Neural cell (in vitro differentiated cells): ENCODE data around the gene ANKRD65. TPM values are rescaled to one million over a fixed set of nuclear protein-coding genes. Genes with fewer than 3 reads are reported as not detected.
A peak's percentile ranks its signal among the peaks of the same experiment; 100 is the strongest.

ENCODE experiments used
- H2AFZ ChIP-seq: fragments of 200-600, 300-800 bp; sonication (generic), shearing (Covaris generic); 2 replicates; pipeline ENCODE4 v1.6.0; 2014; ENCODE audit warnings: low read depth, mild to moderate bottlenecking, antibody characterized with exemption, low read length, moderate library complexity
- H3F3A ChIP-seq: fragments of 200-600 bp; shearing (Covaris generic); 2 replicates; pipeline ENCODE4 v1.6.1; 2016; ENCODE audit warnings: mild to moderate bottlenecking, moderate library complexity, mixed read lengths, antibody characterized with exemption, low read length; ENCODE audit not compliant: insufficient read depth, poor library complexity, severe bottlenecking
- H3K27ac ChIP-seq: fragments of 200-600, 300-800 bp; sonication (generic), shearing (Covaris generic); 2 replicates; pipeline ENCODE4 v1.5.1; 2014; ENCODE audit warnings: mild to moderate bottlenecking, low read length, moderate library complexity
- H3K27me3 ChIP-seq: fragments of 300-800, 200-600 bp; sonication (generic), shearing (Covaris generic); 2 replicates; pipeline ENCODE4 v1.6.0; 2014; ENCODE audit warnings: mild to moderate bottlenecking, low read depth, low read length, moderate library complexity; ENCODE audit not compliant: insufficient read depth
- H3K36me3 ChIP-seq: fragments of 300-800, 200-600 bp; sonication (generic), shearing (Covaris generic); 2 replicates; pipeline ENCODE4 v1.5.1; 2014; ENCODE audit warnings: mild to moderate bottlenecking, antibody characterized with exemption, low read length, moderate library complexity; ENCODE audit not compliant: insufficient read depth
- H3K4me2 ChIP-seq: fragments of 300-800, 200-600 bp; sonication (generic), shearing (Covaris generic); 2 replicates; pipeline ENCODE4 v1.6.0; 2014; ENCODE audit warnings: mild to moderate bottlenecking, low read length
- H3K4me3 ChIP-seq: fragments of 300-800, 200-600 bp; sonication (generic), shearing (Covaris generic); 2 replicates; pipeline ENCODE4 v1.5.1; 2014; ENCODE audit warnings: mild to moderate bottlenecking, low read length, moderate library complexity
- H3K79me2 ChIP-seq: fragments of 200-600 bp; shearing (Covaris generic); replicated peaks from 2 replicates; pipeline ENCODE4 v1.6.0; 2014; ENCODE audit warnings: mild to moderate bottlenecking, low read length, moderate library complexity; ENCODE audit not compliant: insufficient read depth
- H3K9ac ChIP-seq: fragments of 300-800, 200-600 bp; sonication (generic), shearing (Covaris generic); 2 replicates; pipeline ENCODE4 v1.6.1; 2016; ENCODE audit warnings: mild to moderate bottlenecking, low read length, mixed read lengths
- H3K9me2 ChIP-seq: fragments of 200-600 bp; shearing (Covaris generic); 2 replicates; pipeline ENCODE4 v1.6.1; 2016; ENCODE audit warnings: mild to moderate bottlenecking, low read length, mixed read lengths; ENCODE audit not compliant: insufficient read depth
- H3K9me3 ChIP-seq: fragments of 200-600, 300-800 bp; sonication (generic), shearing (Covaris generic); 2 replicates; pipeline ENCODE4 v1.6.1; 2016; ENCODE audit warnings: mild to moderate bottlenecking, mixed run types, low read length, moderate library complexity, mixed read lengths
- H4K20me1 ChIP-seq: fragments of 200-600 bp; shearing (Covaris generic); 2 replicates; pipeline ENCODE4 v1.6.1; 2016; ENCODE audit warnings: mild to moderate bottlenecking, mixed run types; ENCODE audit not compliant: insufficient read depth
- CTCF ChIP-seq: fragments of 450-650 bp; IDR thresholded peaks from 2 replicates; pipeline ENCODE4 v1.5.1; 2014; ENCODE audit warnings: antibody characterized with exemption, mild to moderate bottlenecking, moderate library complexity; ENCODE audit not compliant: poor library complexity, severe bottlenecking
- EP300 ChIP-seq: fragments of 450-650 bp; conservative IDR thresholded peaks from 2 replicates; pipeline ENCODE4 v1.6.1; 2014; ENCODE audit warnings: antibody characterized with exemption, mild to moderate bottlenecking, moderate library complexity; ENCODE audit not compliant: poor library complexity, severe bottlenecking
- EZH2 ChIP-seq: fragments of 200-600, 300-800 bp; shearing (Covaris generic), sonication (generic); IDR thresholded peaks from 2 replicates; pipeline ENCODE4 v1.6.1; 2014; ENCODE audit warnings: antibody characterized with exemption, low read length, borderline replicate concordance, mild to moderate bottlenecking; ENCODE audit not compliant: insufficient read depth, poor library complexity, severe bottlenecking
- MXI1 ChIP-seq: fragments of 450-650 bp; conservative IDR thresholded peaks from 2 replicates; pipeline ENCODE4 v1.6.1; 2014; ENCODE audit warnings: antibody characterized with exemption, mild to moderate bottlenecking; ENCODE audit not compliant: poor library complexity, severe bottlenecking
- POLR2AphosphoS5 ChIP-seq: IDR thresholded peaks from 2 replicates; pipeline ENCODE4 v1.6.1; 2012
- RAD21 ChIP-seq: fragments of 450-650 bp; conservative IDR thresholded peaks from 2 replicates; pipeline ENCODE4 v1.6.1; 2014; ENCODE audit warnings: antibody characterized with exemption, mild to moderate bottlenecking, moderate library complexity
- REST ChIP-seq: IDR thresholded peaks from 2 replicates; pipeline ENCODE4 v1.6.1; 2012; ENCODE audit warnings: borderline replicate concordance
- SMC3 ChIP-seq: fragments of 450-650 bp; conservative IDR thresholded peaks from 2 replicates; pipeline ENCODE4 v1.6.1; 2014; ENCODE audit warnings: antibody characterized with exemption, mild to moderate bottlenecking, moderate library complexity; ENCODE audit not compliant: poor library complexity
- TAF1 ChIP-seq: IDR thresholded peaks from 2 replicates; pipeline ENCODE4 v1.6.1; 2012; ENCODE audit warnings: low read depth
- polyA plus RNA-seq: library from polyadenylated mRNA; depleted of rRNA; stranded (reverse); fragments of >200 nt; gene quantifications from 2 replicates; pipeline ENCODE4 v1.2.3, GENCODE V29; 2014

ANKRD65 gene
- polyA plus RNA-seq, 1 donor from 2014 or later, result not detected

GRCh38 chr1:1435911-1436629 is 15.0 kb upstream of the ANKRD65 start:
- Histone ChIP-seq H2AFZ (no peak overlapping the region), H3K4me2 (no peak overlapping the region)

GRCh38 chr1:1435106-1435903 is 14.2 kb upstream of the ANKRD65 start, which contains the start of gene VWA1:
Gene VWA1 (plus strand): TSS chr1:1435690. CDS start chr1:1435749, 59 bp downstream.
- no peak for TF ChIP-seq POLR2AphosphoS5
- TF ChIP-seq CTCF, result no peak
- TF ChIP-seq RAD21, result no peak
- TF ChIP-seq EP300, result no peak
- TF ChIP-seq SMC3, result no peak
- TF ChIP-seq MXI1, result no peak
- TF ChIP-seq REST, result no peak
- no peak for TF ChIP-seq EZH2
- TF ChIP-seq TAF1, result no peak
- Histone ChIP-seq H3K79me2 (no peaks in the 10 kb centered on the region), H3K4me2 (no peak within 1 kb of the TSS), H3K4me3 (peak within 1 kb of the TSS; percentile 51), H3F3A (no peaks in the 10 kb centered on the region), H3K9me3 (no peaks in the 10 kb centered on the region), H3K9ac (no peak within 1 kb of the TSS), H4K20me1 (no peaks in the 10 kb centered on the region), H3K9me2 (no peaks in the 10 kb centered on the region), H3K36me3 (no peaks in the 10 kb centered on the region), H3K27ac (no peak within 1 kb of the TSS), H2AFZ (no peak within 1 kb of the TSS), H3K27me3 (peaks cover 12% of the 10 kb centered on the region)

More at GRCh38 chr1:1435911-1436629, 15.0 kb upstream of the ANKRD65 start:
- H3F3A ChIP-seq, result no peaks in the 10 kb centered on the region
- H3K27me3 ChIP-seq, result peaks cover 12% of the 10 kb centered on the region
- no peak overlapping the region for H3K9ac ChIP-seq
- TF ChIP-seq MXI1 (no peak), SMC3 (no peak), EZH2 (no peak), REST (no peak), RAD21 (no peak), EP300 (no peak)
- no peak overlapping the region for H3K27ac ChIP-seq
- no peaks in the 10 kb centered on the region for H3K9me3 ChIP-seq
- no peaks in the 10 kb centered on the region for H3K9me2 ChIP-seq
- peak overlapping the region; percentile 51 for H3K4me3 ChIP-seq
- no peaks in the 10 kb centered on the region for H3K36me3 ChIP-seq
- H3K79me2 ChIP-seq, result no peaks in the 10 kb centered on the region
- no peaks in the 10 kb centered on the region for H4K20me1 ChIP-seq
